HG02970 (cell line): Measurements from ENCODE around the gene PIK3CD.
"Not testable (repeated sequence)": the region's sequence is repeated elsewhere in the genome, so short reads cannot be mapped to it uniquely, and the experiment has no call there.

Experiments
- ATAC-seq: cut with Tn5 transposase; IDR thresholded peaks from one replicate; pipeline ENCODE4 v1.9.1; 2021; ENCODE audit warnings: mild to moderate bottlenecking, moderate library complexity, moderate number of reproducible peaks; ENCODE audit not compliant: unreplicated experiment, low FRiP score

Gene PIK3CD

GRCh38 chr1:9618909-9619679, 32.4 kb upstream of the PIK3CD start:
- ATAC-seq, result no peak

- ATAC-seq, result no peak
These were observed 30.5 kb upstream of the PIK3CD start for GRCh38 chr1:9621032-9621431.

- ATAC-seq, result no peak
These were observed 27.4 kb upstream of the PIK3CD start for GRCh38 chr1:9624081-9624480.

DNA sequence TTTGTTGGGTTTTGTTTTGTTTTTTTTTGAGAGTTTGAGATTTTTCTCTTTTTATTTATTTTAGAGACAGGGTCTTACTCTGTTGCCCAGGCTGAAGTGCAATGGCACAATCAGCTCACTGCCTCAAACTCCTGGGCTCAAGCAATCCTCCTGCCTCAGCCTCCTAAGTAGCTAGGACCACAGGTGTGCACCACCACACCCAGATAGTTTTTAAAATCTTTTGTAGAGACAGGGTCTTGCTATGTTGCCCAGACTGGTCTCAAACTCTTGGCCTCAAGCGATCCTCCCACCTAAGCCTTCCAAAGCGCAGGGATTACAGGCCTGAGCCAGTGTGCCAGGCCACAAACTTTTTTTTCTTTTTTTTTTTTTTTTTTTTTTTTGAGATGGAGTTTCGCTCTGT, 26.5 kb upstream of the PIK3CD start:
- ATAC-seq, result not testable (repeated sequence)

GRCh38 chr1:9626201-9626608, 25.3 kb upstream of the PIK3CD start:
- no peak for ATAC-seq

DNA sequence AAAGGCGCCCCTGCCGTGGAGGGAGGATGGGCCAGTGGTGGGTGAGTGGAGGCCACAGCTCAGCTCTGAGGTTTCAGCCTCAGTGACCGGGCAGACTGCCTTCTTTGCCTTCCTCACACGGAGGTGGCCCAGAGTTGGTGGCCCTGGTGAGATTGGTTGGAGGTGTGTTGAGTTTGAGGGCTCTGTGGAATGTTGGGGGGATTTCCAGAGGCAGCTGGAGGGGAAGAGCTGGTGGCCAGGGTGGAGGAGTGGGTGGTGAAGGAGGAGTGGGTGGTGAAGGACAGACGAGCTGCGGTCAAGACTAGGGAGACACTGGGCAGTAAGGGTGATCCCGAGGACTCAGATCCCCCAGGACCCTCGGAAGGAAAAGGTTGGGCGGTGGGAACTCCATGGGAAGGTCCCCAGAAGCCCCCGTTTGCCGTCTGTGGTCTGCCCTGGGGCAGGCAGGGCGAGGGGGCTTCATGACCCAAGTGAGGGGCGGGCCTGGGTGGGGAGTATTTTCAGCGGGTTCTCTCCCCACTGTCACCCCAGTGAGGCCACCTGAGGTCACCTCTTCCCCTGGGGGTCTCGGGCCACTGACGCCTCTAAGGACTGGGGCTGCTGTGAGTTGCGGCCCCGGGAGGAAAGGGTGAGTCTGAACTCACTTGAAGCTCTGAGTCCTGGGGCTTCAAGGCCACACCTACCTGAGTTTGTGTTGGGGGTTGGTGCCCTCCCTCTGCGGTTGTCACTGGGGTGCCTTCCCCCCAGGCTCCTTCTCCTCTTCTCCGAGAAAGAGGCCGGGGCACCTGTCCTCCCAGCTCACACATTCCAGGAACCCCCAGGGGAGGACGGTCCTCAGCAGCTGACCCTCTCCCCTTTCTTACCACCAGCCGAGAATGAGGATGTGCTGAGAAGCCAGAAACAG, 22.7 kb upstream of the PIK3CD start:
- ATAC-seq, result no peak

DNA sequence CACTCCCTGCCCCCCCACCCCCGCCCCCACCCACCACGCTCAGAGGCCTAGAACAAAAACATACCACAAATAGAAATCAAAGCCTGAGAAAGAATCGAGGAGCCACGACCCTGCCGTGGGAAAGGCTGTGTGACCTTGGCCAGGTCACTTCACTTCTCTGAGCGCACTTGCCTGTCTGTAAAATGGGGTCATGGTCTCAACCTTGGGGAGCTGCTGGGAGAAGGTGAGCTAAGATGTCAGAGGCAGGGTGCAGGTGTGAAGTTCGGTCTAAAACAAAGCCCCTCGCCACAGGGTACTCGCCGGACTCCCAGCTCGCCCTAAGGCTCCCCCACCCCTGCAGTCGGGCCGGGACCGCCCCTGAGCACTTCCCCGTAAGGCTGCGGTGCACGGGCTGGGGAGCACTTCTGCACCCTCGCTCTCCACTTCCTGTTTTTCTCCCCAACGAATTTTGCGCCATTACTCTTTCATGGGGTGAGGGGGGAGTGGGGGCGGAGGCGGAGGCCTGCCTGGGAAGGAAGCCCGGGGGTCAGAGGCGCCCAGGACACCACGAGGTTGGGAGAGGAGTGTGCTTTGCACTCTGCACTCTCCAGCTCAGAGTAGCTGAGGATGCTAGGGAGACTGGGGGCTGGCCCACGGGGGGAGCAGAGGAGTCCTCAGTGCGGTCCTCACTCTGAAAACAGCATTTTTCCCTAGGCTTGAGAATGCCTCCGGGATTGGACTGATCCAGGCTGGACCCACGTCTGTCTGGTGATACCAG, 21.9 kb upstream of the PIK3CD start:
- no peak for ATAC-seq

DNA sequence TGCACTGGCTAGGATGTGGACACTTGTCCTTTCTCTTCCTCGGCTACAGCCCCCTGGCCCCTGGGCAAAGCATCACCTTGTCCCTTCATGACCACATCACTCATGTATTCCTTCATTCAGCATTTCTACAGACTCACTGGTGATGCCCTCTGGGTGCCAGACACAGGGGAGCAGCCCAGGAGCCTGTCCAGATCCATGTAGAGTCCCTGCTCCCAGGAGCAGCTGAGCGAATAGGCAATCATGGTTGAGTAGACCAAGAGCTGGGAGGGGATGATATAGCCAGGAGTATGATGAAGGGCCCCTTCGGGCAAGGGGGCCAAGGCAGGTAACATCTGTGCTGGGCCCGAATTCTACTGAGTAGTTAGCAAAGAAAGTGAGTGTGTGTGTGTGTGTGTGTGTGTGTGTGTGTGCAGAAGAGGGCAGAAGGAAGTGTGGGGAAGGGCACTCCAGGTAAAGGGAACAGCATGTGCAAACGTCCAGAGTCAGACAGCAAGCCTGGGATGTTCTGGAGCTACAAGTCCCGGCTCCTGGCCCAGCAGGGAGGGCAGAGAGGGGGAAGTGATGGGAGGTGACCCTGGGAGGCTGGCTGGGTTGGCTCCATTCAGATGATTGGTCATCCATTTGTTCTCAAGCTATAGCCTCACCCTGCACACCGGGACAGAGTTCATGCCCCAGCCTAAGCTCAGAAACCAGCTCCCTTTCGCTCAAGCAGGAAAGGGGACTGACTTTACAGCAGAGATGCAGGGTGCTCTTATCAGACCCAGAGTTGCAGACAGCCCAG, 21.0 kb upstream of the PIK3CD start:
- no peak for ATAC-seq

DNA sequence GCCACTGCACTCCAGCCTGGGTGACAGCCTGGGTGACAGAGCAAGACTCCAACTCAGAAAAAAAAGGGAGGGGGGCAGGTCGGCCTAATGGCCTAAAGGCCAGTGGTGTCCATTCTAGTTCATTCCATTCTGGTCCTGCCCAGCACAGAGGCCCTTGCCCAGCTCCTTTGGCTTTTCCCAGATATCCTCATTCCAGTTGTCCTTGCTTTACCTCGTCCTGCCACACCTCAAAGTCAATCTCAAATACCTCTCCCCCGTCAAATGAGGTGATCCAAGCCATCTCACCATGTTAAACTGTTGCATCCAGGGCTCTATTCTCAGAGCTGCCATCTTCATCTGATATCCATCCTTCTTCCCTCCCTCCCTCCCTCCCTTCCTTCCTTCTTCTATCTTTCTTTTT, 19.9 kb upstream of the PIK3CD start:
- ATAC-seq, result no peak

GRCh38 chr1:9633493-9633892, 18.0 kb upstream of the PIK3CD start:
- no peak for ATAC-seq

GRCh38 chr1:9634582-9634981, 16.9 kb upstream of the PIK3CD start:
- no peak for ATAC-seq

DNA sequence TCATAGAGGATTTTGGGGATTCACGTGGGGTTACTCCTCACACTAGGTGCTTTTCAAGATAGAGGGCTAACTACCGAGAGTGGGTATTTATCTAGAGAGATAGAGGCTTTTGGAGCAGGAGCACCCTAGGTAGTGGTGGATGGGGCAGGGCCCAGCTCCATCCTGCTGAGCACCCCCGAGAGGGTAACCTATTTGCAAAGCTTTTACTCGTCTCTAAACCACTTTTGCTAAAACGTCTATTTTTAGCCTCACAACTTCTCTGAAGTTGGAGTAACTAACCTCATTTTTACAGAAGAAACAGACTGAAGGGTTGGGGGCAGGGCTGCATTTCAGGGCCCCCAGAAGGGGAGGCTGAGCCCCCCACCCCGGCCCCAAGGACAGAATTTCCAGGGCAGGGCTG, 12.3 kb upstream of the PIK3CD start:
- ATAC-seq, result no peak

GRCh38 chr1:9643351-9644256, 7.9 kb upstream of the PIK3CD start:
- ATAC-seq, result no peak

GRCh38 chr1:9646037-9646436, 5.5 kb upstream of the PIK3CD start:
- ATAC-seq, result no peak

GRCh38 chr1:9648171-9648570, 3.4 kb upstream of the PIK3CD start:
- no peak for ATAC-seq

DNA sequence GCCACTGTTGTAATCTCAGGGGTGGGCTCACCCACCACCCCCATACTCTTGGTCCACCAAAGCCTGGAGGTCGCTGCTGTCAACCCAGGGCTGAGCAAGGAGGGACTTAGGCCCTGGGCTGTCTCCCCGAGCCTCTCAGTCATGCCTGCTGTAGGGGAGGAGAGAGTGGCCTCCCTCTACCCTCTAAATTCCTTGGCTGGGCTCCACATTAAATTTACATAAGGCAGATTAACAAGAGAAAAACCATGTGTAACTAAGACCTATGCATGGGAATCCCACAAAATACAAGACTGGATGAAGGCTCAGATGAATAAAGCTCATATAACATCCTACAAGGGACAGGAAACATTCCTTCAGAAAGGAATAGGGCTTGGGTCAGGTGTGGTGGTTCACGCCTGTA, 1.8 kb upstream of the PIK3CD start:
- ATAC-seq, result no peak

GRCh38 chr1:9651220-9651564, 339 bp upstream of the PIK3CD start:
- no peak for ATAC-seq

GRCh38 chr1:9652379-9653209, 1.1 kb downstream of the PIK3CD start:
- no peak for ATAC-seq

DNA sequence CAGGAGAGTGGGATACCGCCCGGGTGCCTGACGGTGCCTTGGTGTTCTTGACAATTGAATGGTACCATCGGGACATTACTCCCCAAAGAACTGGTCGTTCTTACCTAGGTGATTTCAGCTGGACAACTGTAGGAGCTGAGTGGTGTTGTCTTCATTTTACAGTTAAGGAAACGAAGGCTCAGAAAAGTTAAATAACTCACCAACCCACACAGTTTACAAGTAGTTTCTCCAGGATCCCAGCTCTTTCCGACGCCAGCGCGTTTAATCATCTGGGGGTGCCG, 1.6 kb downstream of the PIK3CD start:
- ATAC-seq, result no peak
